Aorta (tissue), 5 donors: ENCODE data around the gene CLDN14. TPM values are rescaled to one million over a fixed set of nuclear protein-coding genes. Genes with fewer than 3 reads are reported as not detected.

Experiments used
- ATAC-seq: fragments of 200-7000 bp; cut with Tn5 transposase; one replicate; pipeline ENCODE4 v1.9.1; 2022; ENCODE audit warnings: moderate library complexity; ENCODE audit not compliant: low FRiP score
- DNase-seq, 2 donors: peaks; one replicate each; pipeline ENCODE4 v3.0.0-alpha.2; 2020
- H3K27ac ChIP-seq, 2 donors: one replicate each; pipeline ENCODE4 v1.5.1; 2013; ENCODE audit warnings: low read length in 2 of 2, mild to moderate bottlenecking in 2 of 2, moderate library complexity in 2 of 2, control low read depth in 1 of 2, inconsistent platforms in 1 of 2, low read depth in 1 of 2
- H3K27me3 ChIP-seq, 2 donors: one replicate each; pipeline ENCODE4 v1.6.1; 2013; ENCODE audit warnings: control low read depth in 1 of 2, low read length in 1 of 2, mild to moderate bottlenecking in 1 of 2, moderate library complexity in 1 of 2; ENCODE audit not compliant: insufficient read depth in 2 of 2, control insufficient read depth in 1 of 2
- H3K36me3 ChIP-seq, 2 donors: one replicate each; pipeline ENCODE4 v1.6.1; 2013; ENCODE audit warnings: control low read depth in 1 of 2, low read length in 1 of 2, mild to moderate bottlenecking in 1 of 2; ENCODE audit not compliant: insufficient read depth in 2 of 2, control insufficient read depth in 1 of 2
- H3K4me1 ChIP-seq, 2 donors: one replicate each; pipeline ENCODE4 v1.6.1; 2013; ENCODE audit warnings: low read length in 2 of 2, control low read depth in 1 of 2, mild to moderate bottlenecking in 1 of 2, moderate library complexity in 1 of 2; ENCODE audit not compliant: insufficient read depth in 2 of 2, control insufficient read depth in 1 of 2
- H3K4me3 ChIP-seq, 2 donors: one replicate each; pipeline ENCODE4 v1.5.1; 2013; ENCODE audit warnings: low read length in 2 of 2, control low read depth in 1 of 2, mild to moderate bottlenecking in 1 of 2
- H3K9me3 ChIP-seq: one replicate; pipeline ENCODE4 v1.6.1; 2013; ENCODE audit warnings: mild to moderate bottlenecking, low read length; ENCODE audit not compliant: control insufficient read depth
- WGBS, 2 donors: extraction: QIAGEN DNeasy Blood & Tissue Kit; methylation state at CpG; one replicate each; pipeline ENCODE4 v1.1.7; 2013; 5-methylcytosine and 5-hydroxymethylcytosine counted together
- intact Hi-C, 2 donors: fragments of 100-400 bp; cut with DNase I; formaldehyde crosslinking; loops; one replicate each; pipeline versions ENCODE4 v1.14.2 to v1.15.0; 2022
- polyA plus RNA-seq, 2 donors: library from polyadenylated mRNA; stranded (reverse); fragments of 200-250 nt; gene quantifications; one replicate each; pipeline ENCODE4 v1.2.3, GENCODE V29; 2013
- total RNA-seq, 2 donors: library from RNA; stranded (reverse); fragmentation: NEBNext Ultra II Directional; extraction: Animal tissue kit (Norgen Biotek cat#: 25700); gene quantifications; one replicate each; pipeline ENCODE4 v1.2.1, GENCODE V29; 2021
- donor health status: healthy with polysubstance abuse.
- donor health status: Bipolar disorder and iron deficiency.
- donor health status: DM: no; HTN: no; CAD: no.
- donor health status: DM: no; HTN: no; CAD: no.
- donor health status: DM: yes; HTN: yes; CAD: no.

The CLDN14 gene
- total and polyA plus RNA-seq, 4 donors = 0.33 to 0.42 TPM; not detected in 2

- DNase-seq (no peak), ATAC-seq (no peak)
- Histone ChIP-seq H3K27me3 (no peaks in the 10 kb centered on the region), H3K9me3 (no peaks in the 10 kb centered on the region), H3K36me3 (no peaks in the 10 kb centered on the region), H3K4me1 (no peaks in the 10 kb centered on the region), H3K4me3 (no peak overlapping the region), H3K27ac (no peak overlapping the region)
- WGBS, 2 donors = 89 to 93% methylated on average over 5 of the region's 5 CpGs
- intact Hi-C loops = no loop called here
These were observed 42.8 kb downstream of the CLDN14 start for GRCh38 chr21:36436829-36437744.

GRCh38 chr21:36434144-36434543, 45.8 kb downstream of the CLDN14 start:
- 88 to 91% methylated on average over 6 of the region's 6 CpGs for whole genome bisulfite sequencing, 2 donors
- Histone ChIP-seq H3K4me1 (no peaks in the 10 kb centered on the region), H3K36me3 (no peaks in the 10 kb centered on the region), H3K9me3 (no peaks in the 10 kb centered on the region), H3K27me3 (no peaks in the 10 kb centered on the region), H3K27ac (no peak overlapping the region), H3K4me3 (no peak overlapping the region)
- no peak for ATAC-seq
- DNase-seq = peak in 1 of 2 donors; percentile 35
- intact Hi-C loops = no loop called here

- H3K4me3 ChIP-seq = no peak overlapping the region
- H3K36me3 ChIP-seq = no peaks in the 10 kb centered on the region
- no peaks in the 10 kb centered on the region for H3K27me3 ChIP-seq
- H3K9me3 ChIP-seq = no peaks in the 10 kb centered on the region
- H3K27ac ChIP-seq = no peak overlapping the region
- H3K4me1 ChIP-seq = no peaks in the 10 kb centered on the region
- intact Hi-C loops = no loop called here
- ATAC-seq (no peak), DNase-seq (peak in 1 of 2 donors; percentile 37)
- 87 to 93% methylated on average over 7 of the region's 7 CpGs for WGBS, 2 donors
These were observed 46.7 kb downstream of the CLDN14 start for GRCh38 chr21:36433059-36433709.

GRCh38 chr21:36431252-36431651, 48.7 kb downstream of the CLDN14 start:
- ATAC-seq = no peak
- Histone ChIP-seq H3K9me3 (no peaks in the 10 kb centered on the region), H3K36me3 (no peaks in the 10 kb centered on the region), H3K27ac (no peak overlapping the region), H3K4me3 (no peak overlapping the region), H3K27me3 (no peaks in the 10 kb centered on the region), H3K4me1 (no peaks in the 10 kb centered on the region)
- WGBS, 2 donors = 94% methylated on average over 4 of the region's 4 CpGs
- intact Hi-C loops = no loop called here
- no peak for DNase-seq

- H3K27me3 ChIP-seq = no peaks in the 10 kb centered on the region
- H3K4me1 ChIP-seq = no peaks in the 10 kb centered on the region
- WGBS, 2 donors = 33 to 49% methylated on average over 4 of the region's 4 CpGs
- no peaks in the 10 kb centered on the region for H3K9me3 ChIP-seq
- intact Hi-C loops = no loop called here
- H3K4me3 ChIP-seq = no peak overlapping the region
- no peaks in the 10 kb centered on the region for H3K36me3 ChIP-seq
- H3K27ac ChIP-seq = no peak overlapping the region
- ATAC-seq = no peak
- DNase-seq = peak in 1 of 2 donors; percentile 16
These were observed 49.1 kb downstream of the CLDN14 start for GRCh38 chr21:36430841-36431240.

- Histone ChIP-seq H3K27me3 (no peaks in the 10 kb centered on the region), H3K9me3 (no peaks in the 10 kb centered on the region), H3K4me1 (no peaks in the 10 kb centered on the region), H3K27ac (peak overlapping the region in 1 of 2 donors; percentile 77), H3K4me3 (no peak overlapping the region), H3K36me3 (no peaks in the 10 kb centered on the region)
- peak; percentile 88 for ATAC-seq
- WGBS, 2 donors = 19 to 24% methylated on average over 22 of the region's 22 CpGs
- intact Hi-C loops = no loop called here
- DNase-seq = peak; percentile 93
These were observed 49.9 kb downstream of the CLDN14 start for GRCh38 chr21:36429947-36430546.

- H3K27me3 ChIP-seq = no peaks in the 10 kb centered on the region
- DNase-seq = peak in 1 of 2 donors; percentile 70
- H3K9me3 ChIP-seq = no peaks in the 10 kb centered on the region
- intact Hi-C loops = no loop called here
- H3K27ac ChIP-seq = no peak overlapping the region
- no peak overlapping the region for H3K4me3 ChIP-seq
- ATAC-seq = no peak
- no peaks in the 10 kb centered on the region for H3K4me1 ChIP-seq
- WGBS, 2 donors = 82 to 89% methylated on average over 12 of the region's 12 CpGs
- H3K36me3 ChIP-seq = no peaks in the 10 kb centered on the region
These were observed 51.0 kb downstream of the CLDN14 start for GRCh38 chr21:36428761-36429432.

GRCh38 chr21:36427502-36427901, 52.4 kb downstream of the CLDN14 start:
- H3K9me3 ChIP-seq = no peaks in the 10 kb centered on the region
- H3K27me3 ChIP-seq = no peaks in the 10 kb centered on the region
- no peak for ATAC-seq
- H3K4me1 ChIP-seq = no peaks in the 10 kb centered on the region
- no peak overlapping the region for H3K27ac ChIP-seq
- no peak overlapping the region for H3K4me3 ChIP-seq
- DNase-seq = no peak
- WGBS, 2 donors = 90 to 91% methylated on average over 4 of the region's 4 CpGs
- intact Hi-C loops = no loop called here
- H3K36me3 ChIP-seq = no peaks in the 10 kb centered on the region
